SJCRH30 (cell line): ENCODE results near the gene TRIML1. TPM values are rescaled to one million over a fixed set of nuclear protein-coding genes. Genes with fewer than 3 reads are reported as not detected.

Source experiments
- DNase-seq, 2 experiments: peaks; one replicate each; pipeline ENCODE4 v3.0.0-alpha.2; 2015 to 2020
- H3K27ac ChIP-seq: fragments of 250-450 bp; sonication (Bioruptor Pico); 2 replicates; pipeline ENCODE4 v1.5.1; 2020; ENCODE audit warnings: mild to moderate bottlenecking, moderate library complexity
- H3K27me3 ChIP-seq: fragments of 250-450 bp; sonication (Bioruptor Pico); 2 replicates; pipeline ENCODE4 v1.5.1; 2020; ENCODE audit warnings: mild to moderate bottlenecking, moderate library complexity
- H3K36me3 ChIP-seq: fragments of 250-450 bp; sonication (Bioruptor Pico); 2 replicates; pipeline ENCODE4 v1.5.1; 2020; ENCODE audit warnings: mild to moderate bottlenecking, moderate library complexity
- H3K4me1 ChIP-seq: fragments of 250-450 bp; sonication (Bioruptor Pico); 2 replicates; pipeline ENCODE4 v1.5.1; 2020; ENCODE audit warnings: mild to moderate bottlenecking, moderate library complexity
- H3K4me3 ChIP-seq: fragments of 250-450 bp; sonication (Bioruptor Pico); 2 replicates; pipeline ENCODE4 v1.5.1; 2020; ENCODE audit warnings: mild to moderate bottlenecking, moderate library complexity
- H3K9me3 ChIP-seq: fragments of 250-450 bp; sonication (Bioruptor Pico); replicated peaks from 2 replicates; pipeline ENCODE4 v1.5.1; 2020; ENCODE audit warnings: mild to moderate bottlenecking, moderate library complexity
- total RNA-seq: library from RNA; depleted of rRNA; stranded (reverse); fragments of >200 nt; shearing (Covaris generic); gene quantifications from 2 replicates; pipeline ENCODE4 v1.2.3, GENCODE V29; 2014; rRNA removed

The TRIML1 gene
- total RNA-seq, 1 experiment from 2014 or later: not detected

DNA sequence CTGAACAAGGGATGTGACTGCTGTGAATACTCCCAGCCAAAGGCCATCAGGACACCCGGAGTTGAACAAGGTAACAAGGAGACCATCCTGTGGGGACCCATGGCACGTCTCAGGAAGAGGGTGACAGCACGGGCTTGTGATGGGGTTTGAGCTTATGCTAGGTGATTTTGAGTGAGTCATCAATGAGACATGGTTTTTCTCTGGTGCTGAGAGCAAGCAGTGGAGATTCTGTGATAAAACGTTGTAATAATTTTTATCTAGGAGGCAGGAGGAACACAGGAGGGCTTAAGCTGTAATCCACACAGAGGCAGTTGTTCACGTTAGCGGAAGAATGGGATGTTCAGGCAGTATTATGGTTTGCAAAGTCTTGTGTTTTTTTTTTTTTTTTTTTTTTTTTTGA lies 36.0 kb downstream of the TRIML1 start:
- no peaks in the 10 kb centered on the region for H3K36me3 ChIP-seq
- H3K9me3 ChIP-seq: no peaks in the 10 kb centered on the region
- no peaks in the 10 kb centered on the region for H3K27me3 ChIP-seq
- no peak overlapping the region for H3K4me3 ChIP-seq
- no peak overlapping the region for H3K27ac ChIP-seq
- DNase-seq: no peak
- no peaks in the 10 kb centered on the region for H3K4me1 ChIP-seq

DNA sequence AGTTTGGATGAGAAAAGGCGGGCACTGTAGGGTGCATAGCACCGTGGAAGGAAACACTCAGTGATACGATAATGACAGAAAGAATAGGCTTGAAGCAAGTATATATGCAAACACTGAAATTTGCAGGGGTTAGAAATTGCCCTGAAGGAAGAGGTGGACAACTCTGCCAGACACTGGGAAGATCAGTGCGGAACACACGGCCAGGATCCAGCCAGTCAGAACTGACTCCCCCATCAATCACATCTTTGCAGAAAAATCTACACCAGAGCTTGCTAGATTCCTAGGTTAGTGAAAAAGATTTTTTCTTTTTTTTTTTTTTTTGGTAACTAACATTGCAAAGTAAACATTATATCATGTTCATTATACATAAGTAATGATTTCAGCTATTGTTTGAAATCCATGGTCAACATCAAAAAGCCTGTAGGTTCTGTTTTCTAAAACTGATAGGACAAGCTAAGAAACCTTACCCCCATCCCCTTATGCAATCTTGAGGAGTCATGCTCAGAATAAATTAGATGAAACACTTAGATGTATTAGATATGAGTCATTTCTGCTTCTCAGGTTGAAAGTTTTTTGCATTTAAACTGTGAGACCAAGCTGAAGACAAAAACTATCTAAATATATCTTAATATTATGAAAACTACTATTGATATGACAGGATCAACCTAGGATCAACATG lies 38.9 kb downstream of the TRIML1 start:
- no peaks in the 10 kb centered on the region for H3K4me1 ChIP-seq
- no peak overlapping the region for H3K4me3 ChIP-seq
- H3K36me3 ChIP-seq: no peaks in the 10 kb centered on the region
- no peaks in the 10 kb centered on the region for H3K27me3 ChIP-seq
- no peaks in the 10 kb centered on the region for H3K9me3 ChIP-seq
- DNase-seq: no peak
- H3K27ac ChIP-seq: no peak overlapping the region

DNA sequence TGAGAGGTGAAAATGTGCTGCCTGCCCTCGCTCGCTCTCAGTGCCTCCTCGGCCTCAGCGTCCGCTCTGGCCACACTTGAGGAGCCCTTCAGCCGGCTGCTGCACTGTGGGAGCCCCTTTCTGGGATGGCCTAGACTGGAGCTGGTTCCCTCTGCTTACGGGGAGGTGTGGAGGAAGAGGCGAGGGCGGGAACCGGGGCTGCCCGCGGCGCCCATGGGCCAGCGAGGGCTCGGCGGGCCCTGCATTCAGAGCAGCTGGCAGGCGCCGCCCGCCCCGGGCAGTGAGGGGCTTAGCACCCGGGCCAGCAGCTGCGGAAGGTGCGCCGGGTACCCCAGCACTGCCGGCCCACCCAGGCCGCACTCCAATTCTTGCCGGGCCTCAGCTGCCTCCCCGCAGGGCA lies 39.6 kb downstream of the TRIML1 start:
- no peak for DNase-seq
- Histone ChIP-seq H3K27me3 (no peaks in the 10 kb centered on the region), H3K4me3 (no peak overlapping the region), H3K36me3 (no peaks in the 10 kb centered on the region), H3K4me1 (no peaks in the 10 kb centered on the region), H3K9me3 (no peaks in the 10 kb centered on the region), H3K27ac (no peak overlapping the region)

DNA sequence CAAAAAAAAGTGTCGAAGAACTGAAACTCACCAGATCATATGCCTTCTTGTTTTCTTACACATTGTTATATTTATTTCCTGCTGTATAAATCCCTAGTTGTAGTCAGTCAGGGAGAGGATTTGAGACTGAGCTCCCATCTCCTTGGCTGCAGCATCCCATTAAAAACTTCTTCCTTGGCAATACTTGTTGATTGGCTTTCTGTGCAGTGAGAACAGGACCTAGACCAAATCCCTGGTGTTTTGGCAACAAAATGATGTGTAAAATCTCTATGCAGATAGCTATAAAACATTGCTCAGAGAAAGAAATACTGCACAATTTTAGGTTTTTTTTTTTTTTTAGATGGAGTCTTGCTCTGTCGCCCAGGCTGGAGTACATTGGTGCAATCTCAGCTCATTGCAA lies 47.9 kb downstream of the TRIML1 start:
- no peak for DNase-seq
- no peak overlapping the region for H3K27ac ChIP-seq
- H3K36me3 ChIP-seq: no peaks in the 10 kb centered on the region
- H3K9me3 ChIP-seq: no peaks in the 10 kb centered on the region
- no peaks in the 10 kb centered on the region for H3K4me1 ChIP-seq
- no peaks in the 10 kb centered on the region for H3K27me3 ChIP-seq
- no peak overlapping the region for H3K4me3 ChIP-seq

DNA sequence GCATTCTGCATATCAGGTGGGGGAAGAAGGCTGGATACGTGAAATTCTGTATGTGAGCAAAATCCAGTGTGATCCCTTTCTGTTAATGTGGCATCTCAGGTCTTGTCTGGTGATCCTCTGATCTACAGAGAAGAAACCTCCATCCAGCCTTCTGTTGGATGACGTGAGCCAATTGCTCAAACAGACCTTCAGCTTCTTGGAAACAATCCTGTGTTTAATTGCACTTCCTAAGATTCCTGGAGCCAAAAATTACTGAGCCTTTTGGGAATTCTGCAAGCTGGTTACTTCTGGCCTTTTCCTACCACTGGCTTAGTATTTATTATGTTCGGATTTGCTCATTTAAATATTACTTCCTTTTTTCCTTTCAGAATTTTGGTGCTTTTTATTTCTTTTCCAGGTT lies 51.2 kb downstream of the TRIML1 start:
- no peak overlapping the region for H3K27ac ChIP-seq
- no peaks in the 10 kb centered on the region for H3K4me1 ChIP-seq
- no peaks in the 10 kb centered on the region for H3K36me3 ChIP-seq
- H3K4me3 ChIP-seq: no peak overlapping the region
- DNase-seq: no peak
- no peaks in the 10 kb centered on the region for H3K9me3 ChIP-seq
- no peaks in the 10 kb centered on the region for H3K27me3 ChIP-seq

DNA sequence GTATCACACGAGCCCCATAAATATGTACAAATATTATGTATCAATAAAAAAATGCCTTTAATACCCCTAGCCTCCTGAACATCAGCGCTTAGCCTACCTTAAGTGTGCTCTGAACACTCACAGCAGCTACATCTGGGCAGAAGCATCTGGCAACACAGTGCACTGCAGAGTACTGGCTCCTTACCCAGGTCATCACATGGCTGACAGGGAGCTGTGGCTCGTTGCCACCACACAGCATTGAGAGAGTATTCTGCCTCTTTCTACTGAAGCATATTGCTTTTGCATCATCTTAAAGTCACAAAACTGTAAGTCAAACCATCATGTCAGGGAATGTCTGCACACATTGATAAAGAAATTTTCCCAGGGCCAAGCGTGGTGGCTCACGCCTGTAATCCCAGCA lies 55.2 kb downstream of the TRIML1 start:
- no peaks in the 10 kb centered on the region for H3K4me1 ChIP-seq
- DNase-seq: no peak
- H3K27me3 ChIP-seq: no peaks in the 10 kb centered on the region
- H3K4me3 ChIP-seq: no peak overlapping the region
- H3K27ac ChIP-seq: no peak overlapping the region
- no peaks in the 10 kb centered on the region for H3K9me3 ChIP-seq
- no peaks in the 10 kb centered on the region for H3K36me3 ChIP-seq

DNA sequence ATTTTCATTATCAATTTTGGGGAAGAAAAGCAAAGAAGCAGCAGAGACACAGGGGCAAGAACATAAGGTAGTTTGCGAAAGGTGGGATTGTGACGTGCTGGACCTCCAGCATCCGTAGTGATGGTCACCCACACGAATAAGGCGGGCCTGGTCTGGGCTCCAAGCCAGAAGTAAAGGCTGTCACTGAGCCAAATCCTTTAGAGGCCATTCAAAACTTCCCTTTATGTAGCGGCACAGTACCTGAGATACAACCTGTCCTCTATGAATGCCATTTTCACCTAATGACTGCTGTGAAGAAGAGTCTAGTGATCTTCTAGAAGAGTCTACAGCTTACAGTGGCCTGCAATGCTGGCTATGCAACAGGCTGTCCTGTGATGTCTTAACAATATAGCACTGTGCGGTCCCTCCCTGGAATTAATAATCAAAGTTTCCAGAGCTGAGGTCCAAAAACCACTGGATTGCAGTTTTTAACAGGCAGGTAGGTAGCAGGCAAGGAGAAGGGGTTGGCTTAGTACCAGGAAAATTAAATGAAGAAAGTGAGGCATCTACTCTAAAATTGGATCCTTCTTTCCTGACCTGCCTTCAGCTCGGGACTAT lies 56.2 kb downstream of the TRIML1 start:
- Histone ChIP-seq H3K4me3 (no peak overlapping the region), H3K36me3 (no peaks in the 10 kb centered on the region), H3K9me3 (no peaks in the 10 kb centered on the region), H3K4me1 (no peaks in the 10 kb centered on the region), H3K27me3 (no peaks in the 10 kb centered on the region), H3K27ac (no peak overlapping the region)
- no peak for DNase-seq

DNA sequence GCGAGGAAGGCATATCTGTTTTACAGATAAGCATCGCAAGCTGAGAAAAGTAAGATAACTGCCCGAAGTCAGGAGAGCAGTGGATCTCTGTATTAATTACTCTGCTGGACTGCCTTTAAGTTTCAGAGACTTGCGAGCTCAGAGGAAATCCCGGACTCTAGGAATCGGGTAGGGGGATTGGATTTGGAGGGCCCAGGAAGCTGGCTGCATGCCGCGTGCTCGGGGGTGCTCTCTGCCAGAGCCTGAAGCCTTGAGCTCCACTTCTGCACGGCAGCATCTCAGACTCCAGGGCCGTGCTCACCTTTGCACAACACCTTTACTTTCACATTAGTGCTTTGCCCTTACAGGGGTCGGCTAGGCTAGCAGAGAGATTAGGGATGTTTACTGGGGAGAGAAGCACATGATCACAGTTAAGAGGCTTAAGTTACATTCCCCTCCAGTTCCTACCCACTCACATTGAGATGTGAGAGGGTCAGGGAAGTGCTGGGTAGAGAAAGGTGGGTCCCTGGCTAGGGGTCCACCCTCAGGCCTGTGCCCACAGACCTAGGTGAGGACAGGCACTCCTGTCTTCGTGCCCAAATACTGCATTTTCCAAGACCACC lies 57.0 kb downstream of the TRIML1 start:
- Histone ChIP-seq H3K4me1 (no peaks in the 10 kb centered on the region), H3K27ac (no peak overlapping the region)

More for the DNA sequence above, 57.0 kb downstream of the TRIML1 start:
- no peak overlapping the region for H3K4me3 ChIP-seq
- no peaks in the 10 kb centered on the region for H3K9me3 ChIP-seq
- H3K36me3 ChIP-seq: no peaks in the 10 kb centered on the region
- no peak for DNase-seq
- no peaks in the 10 kb centered on the region for H3K27me3 ChIP-seq

Other genes starting within 250 kb of the TRIML1 start
- not detected in 2 replicates for gene ZFP42, start 143.7 kb upstream of the TRIML1 start, total RNA-seq
- gene TRIML2, start 29.8 kb upstream of the TRIML1 start, total RNA-seq: not detected in 2 replicates